ENCODE results near the gene RASA2.

The RASA2 gene

DNA sequence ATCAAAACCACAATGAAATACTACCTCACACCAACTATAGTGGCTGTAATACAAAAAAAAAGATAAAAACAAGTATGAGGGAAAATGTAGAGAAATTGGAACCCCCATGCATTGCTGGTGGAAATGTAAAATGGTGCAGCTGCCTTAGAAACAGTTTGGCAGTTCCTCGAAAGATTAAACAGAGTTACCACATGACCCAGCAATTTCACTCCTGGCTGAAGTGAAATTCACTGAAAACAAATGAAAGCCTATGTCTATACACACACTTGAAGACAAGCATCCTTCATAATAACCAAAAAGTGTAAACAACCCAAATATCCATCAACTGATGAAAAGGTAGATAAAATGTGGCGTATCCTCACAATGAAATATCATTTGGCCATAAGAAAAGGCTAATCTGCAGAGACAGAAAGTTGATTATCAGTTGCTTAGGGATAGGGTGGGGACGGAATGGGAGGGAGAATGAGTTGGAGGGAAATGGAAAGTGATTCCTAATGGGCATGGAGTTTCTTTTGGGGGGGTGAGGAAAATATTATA, 20.1 kb upstream of the RASA2 start:
- Histone ChIP-seq H3K9me3 (replicated peaks; ENCODE audit: insufficient read depth, low read length) (no peaks in the 10 kb centered on the region), H4K20me1 (ENCODE audit: insufficient read depth, low read length) (no peaks in the 10 kb centered on the region), H3K4me2 (ENCODE audit: low read depth, low read length) (no peak overlapping the region), H2AFZ (ENCODE audit: low read length) (no peak overlapping the region), H3F3A (ENCODE audit: insufficient read depth, low read length) (no peaks in the 10 kb centered on the region), H3K9me2 (replicated peaks; ENCODE audit: insufficient read depth, low read length) (no peaks in the 10 kb centered on the region), H3K36me3 (replicated peaks; ENCODE audit: insufficient read depth, low read length) (no peaks in the 10 kb centered on the region), H3K27ac (ENCODE audit: low read length) (no peak overlapping the region), H3K27me3 (replicated peaks; ENCODE audit: insufficient read depth, low read length) (no peaks in the 10 kb centered on the region), H3K9ac (ENCODE audit: low read length) (no peak overlapping the region), H3K79me2 (ENCODE audit: low read length) (no peaks in the 10 kb centered on the region), H3K4me3 (ENCODE audit: low read length) (no peak overlapping the region), H3K4me1 (ENCODE audit: low read length) (no peaks in the 10 kb centered on the region)
- no peak for DNase-seq
- no peak for TF ChIP-seq CTCF (IDR thresholded peaks at IDR 0.05; ENCODE audit: low read length)
- TF ChIP-seq EZH2phosphoT487 (IDR thresholded peaks at IDR 0.05; ENCODE audit: low read length) = no peak
- no peak for TF ChIP-seq EZH2 (optimal IDR thresholded peaks at IDR 0.05; ENCODE audit: low read depth, low read length)

GRCh38 chr3:141469720-141470119, 17.1 kb upstream of the RASA2 start:
- Histone ChIP-seq H3K79me2 (ENCODE audit: low read length) (no peaks in the 10 kb centered on the region), H3K27ac (ENCODE audit: low read length) (no peak overlapping the region), H3K4me1 (ENCODE audit: low read length) (no peaks in the 10 kb centered on the region), H3F3A (ENCODE audit: insufficient read depth, low read length) (no peaks in the 10 kb centered on the region), H3K4me3 (ENCODE audit: low read length) (no peak overlapping the region), H3K9me3 (replicated peaks; ENCODE audit: insufficient read depth, low read length) (no peaks in the 10 kb centered on the region), H2AFZ (ENCODE audit: low read length) (no peak overlapping the region), H3K4me2 (ENCODE audit: low read depth, low read length) (no peak overlapping the region), H3K9me2 (replicated peaks; ENCODE audit: insufficient read depth, low read length) (no peaks in the 10 kb centered on the region), H3K9ac (ENCODE audit: low read length) (no peak overlapping the region), H3K27me3 (replicated peaks; ENCODE audit: insufficient read depth, low read length) (no peaks in the 10 kb centered on the region), H3K36me3 (replicated peaks; ENCODE audit: insufficient read depth, low read length) (no peaks in the 10 kb centered on the region), H4K20me1 (ENCODE audit: insufficient read depth, low read length) (no peaks in the 10 kb centered on the region)
- TF ChIP-seq EZH2 (optimal IDR thresholded peaks at IDR 0.05; ENCODE audit: low read depth, low read length) (no peak), EZH2phosphoT487 (IDR thresholded peaks at IDR 0.05; ENCODE audit: low read length) (no peak), CTCF (IDR thresholded peaks at IDR 0.05; ENCODE audit: low read length) (no peak)
- no peak for DNase-seq

DNA sequence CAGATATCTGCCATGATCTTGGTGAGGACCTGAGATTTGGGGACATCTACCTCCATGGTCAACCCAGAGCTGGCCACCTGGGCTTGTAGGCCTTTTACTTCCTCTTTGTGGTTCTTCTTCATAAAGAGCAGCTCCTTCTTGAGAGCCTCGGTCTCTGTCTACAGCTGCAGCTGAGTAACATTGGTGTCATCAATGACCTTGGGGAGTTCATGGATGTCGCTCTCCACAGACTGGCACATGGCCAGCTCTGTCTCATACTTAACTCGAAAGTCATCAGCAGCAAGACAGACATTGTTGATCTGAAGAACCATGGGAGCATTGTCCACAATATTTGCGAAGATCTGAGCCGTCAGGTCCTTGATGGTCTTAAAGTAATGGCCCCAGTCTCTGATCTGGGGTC, 15.7 kb upstream of the RASA2 start:
- no peaks in the 10 kb centered on the region; the same call in 1 of the 2 replicates for H3F3A ChIP-seq (ENCODE audit: insufficient read depth, low read length)
- H3K4me2 ChIP-seq (ENCODE audit: low read depth, low read length) = no peak overlapping the region
- H3K9me2 ChIP-seq (replicated peaks; ENCODE audit: insufficient read depth, low read length) = no peaks in the 10 kb centered on the region
- no peak overlapping the region for H2AFZ ChIP-seq (ENCODE audit: low read length)
- no peaks in the 10 kb centered on the region for H3K9me3 ChIP-seq (replicated peaks; ENCODE audit: insufficient read depth, low read length)
- H3K4me3 ChIP-seq (ENCODE audit: low read length) = no peak overlapping the region
- no peak for DNase-seq
- H3K27ac ChIP-seq (ENCODE audit: low read length) = no peak overlapping the region
- no peak overlapping the region for H3K9ac ChIP-seq (ENCODE audit: low read length)
- peaks cover 9% of the 10 kb centered on the region; the same call in 1 of the 2 replicates for H3K4me1 ChIP-seq (ENCODE audit: low read length)
- H4K20me1 ChIP-seq (ENCODE audit: insufficient read depth, low read length) = no peaks in the 10 kb centered on the region
- no peaks in the 10 kb centered on the region for H3K27me3 ChIP-seq (replicated peaks; ENCODE audit: insufficient read depth, low read length)
- H3K79me2 ChIP-seq (ENCODE audit: low read length) = no peaks in the 10 kb centered on the region
- no peak for TF ChIP-seq EZH2phosphoT487 (IDR thresholded peaks at IDR 0.05; ENCODE audit: low read length)
- H3K36me3 ChIP-seq (replicated peaks; ENCODE audit: insufficient read depth, low read length) = no peaks in the 10 kb centered on the region

DNA sequence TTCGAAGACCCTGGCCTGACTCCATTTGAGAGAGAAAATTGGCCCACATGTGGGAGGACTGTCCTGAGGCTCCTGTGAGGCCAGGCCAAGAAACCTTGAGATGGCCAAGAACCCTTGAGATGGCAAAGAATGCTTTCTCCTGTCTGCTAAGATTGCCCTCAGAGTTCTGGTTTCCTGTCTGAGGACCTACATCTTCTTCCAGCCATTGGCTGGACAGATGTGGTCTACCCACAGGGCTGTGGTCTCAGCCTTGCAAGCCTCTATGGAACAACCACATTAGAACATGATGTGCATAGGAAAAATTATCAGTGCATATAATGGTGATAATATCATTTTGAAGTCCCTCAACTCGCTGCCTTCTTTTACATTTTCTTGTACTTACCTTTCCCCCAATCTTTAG, 10.8 kb upstream of the RASA2 start:
- no peak overlapping the region for H3K4me3 ChIP-seq (ENCODE audit: low read length)
- no peak for TF ChIP-seq CTCF (IDR thresholded peaks at IDR 0.05; ENCODE audit: low read length)
- no peak for TF ChIP-seq EZH2 (optimal IDR thresholded peaks at IDR 0.05; ENCODE audit: low read depth, low read length)
- no peak for TF ChIP-seq EZH2phosphoT487 (IDR thresholded peaks at IDR 0.05; ENCODE audit: low read length)
- H3K4me2 ChIP-seq (ENCODE audit: low read depth, low read length) = no peak overlapping the region
- H4K20me1 ChIP-seq (ENCODE audit: insufficient read depth, low read length) = no peaks in the 10 kb centered on the region
- no peaks in the 10 kb centered on the region for H3K79me2 ChIP-seq (ENCODE audit: low read length)
- no peak overlapping the region for H2AFZ ChIP-seq (ENCODE audit: low read length)
- H3K9me2 ChIP-seq (replicated peaks; ENCODE audit: insufficient read depth, low read length) = no peaks in the 10 kb centered on the region
- H3K27me3 ChIP-seq (replicated peaks; ENCODE audit: insufficient read depth, low read length) = no peaks in the 10 kb centered on the region
- no peak overlapping the region for H3K9ac ChIP-seq (ENCODE audit: low read length)
- H3K9me3 ChIP-seq (replicated peaks; ENCODE audit: insufficient read depth, low read length) = no peaks in the 10 kb centered on the region
- H3K4me1 ChIP-seq (ENCODE audit: low read length) = peaks cover 10% of the 10 kb centered on the region; the same call in 1 of the 2 replicates
- no peak overlapping the region for H3K27ac ChIP-seq (ENCODE audit: low read length)
- peak; percentile 66 for DNase-seq
- no peaks in the 10 kb centered on the region; the same call in 1 of the 2 replicates for H3F3A ChIP-seq (ENCODE audit: insufficient read depth, low read length)
- no peaks in the 10 kb centered on the region for H3K36me3 ChIP-seq (replicated peaks; ENCODE audit: insufficient read depth, low read length)
